GM12872 (cell line): Measurements from ENCODE around the gene GPT2.
A peak's percentile ranks its signal among the peaks of the same experiment; 100 is the strongest.

Source experiments
- TF ChIP-seq, protein P1 (sequence below): IDR thresholded peaks from 3 replicates; pipeline ENCODE4 v1.5.1; 2011; ENCODE audit warnings: low read depth, mild to moderate bottlenecking, low read length, moderate library complexity; ENCODE audit not compliant: insufficient read depth

GPT2 gene

DNA sequence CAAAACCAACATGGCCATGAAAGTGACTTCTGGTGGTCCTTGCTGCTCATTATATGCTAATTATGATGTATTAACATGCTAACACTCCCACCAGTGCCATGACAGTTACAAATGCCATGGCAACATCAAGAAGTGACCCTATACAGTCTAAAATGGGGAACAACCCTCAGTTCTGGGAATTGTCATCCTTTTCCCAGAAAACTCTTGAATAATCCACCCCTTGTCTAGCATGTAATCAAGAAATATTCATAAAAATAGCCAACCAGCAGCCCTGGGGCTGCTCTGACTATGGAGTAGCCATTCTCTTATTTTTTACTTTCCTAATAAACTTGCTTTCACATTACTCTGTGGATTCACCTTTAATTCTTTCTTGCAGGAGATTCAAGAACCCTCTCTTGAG is 53.4 kb downstream of the GPT2 start:
- TF ChIP-seq, protein P1, sequence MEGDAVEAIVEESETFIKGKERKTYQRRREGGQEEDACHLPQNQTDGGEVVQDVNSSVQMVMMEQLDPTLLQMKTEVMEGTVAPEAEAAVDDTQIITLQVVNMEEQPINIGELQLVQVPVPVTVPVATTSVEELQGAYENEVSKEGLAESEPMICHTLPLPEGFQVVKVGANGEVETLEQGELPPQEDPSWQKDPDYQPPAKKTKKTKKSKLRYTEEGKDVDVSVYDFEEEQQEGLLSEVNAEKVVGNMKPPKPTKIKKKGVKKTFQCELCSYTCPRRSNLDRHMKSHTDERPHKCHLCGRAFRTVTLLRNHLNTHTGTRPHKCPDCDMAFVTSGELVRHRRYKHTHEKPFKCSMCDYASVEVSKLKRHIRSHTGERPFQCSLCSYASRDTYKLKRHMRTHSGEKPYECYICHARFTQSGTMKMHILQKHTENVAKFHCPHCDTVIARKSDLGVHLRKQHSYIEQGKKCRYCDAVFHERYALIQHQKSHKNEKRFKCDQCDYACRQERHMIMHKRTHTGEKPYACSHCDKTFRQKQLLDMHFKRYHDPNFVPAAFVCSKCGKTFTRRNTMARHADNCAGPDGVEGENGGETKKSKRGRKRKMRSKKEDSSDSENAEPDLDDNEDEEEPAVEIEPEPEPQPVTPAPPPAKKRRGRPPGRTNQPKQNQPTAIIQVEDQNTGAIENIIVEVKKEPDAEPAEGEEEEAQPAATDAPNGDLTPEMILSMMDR: no peak

GRCh38 chr16:46947900-46948547 is 63.9 kb downstream of the GPT2 start:
- TF ChIP-seq, protein P1: peak; percentile 59

GRCh38 chr16:46948548-46949166 is 64.5 kb downstream of the GPT2 start:
- TF ChIP-seq, protein P1: no peak

DNA sequence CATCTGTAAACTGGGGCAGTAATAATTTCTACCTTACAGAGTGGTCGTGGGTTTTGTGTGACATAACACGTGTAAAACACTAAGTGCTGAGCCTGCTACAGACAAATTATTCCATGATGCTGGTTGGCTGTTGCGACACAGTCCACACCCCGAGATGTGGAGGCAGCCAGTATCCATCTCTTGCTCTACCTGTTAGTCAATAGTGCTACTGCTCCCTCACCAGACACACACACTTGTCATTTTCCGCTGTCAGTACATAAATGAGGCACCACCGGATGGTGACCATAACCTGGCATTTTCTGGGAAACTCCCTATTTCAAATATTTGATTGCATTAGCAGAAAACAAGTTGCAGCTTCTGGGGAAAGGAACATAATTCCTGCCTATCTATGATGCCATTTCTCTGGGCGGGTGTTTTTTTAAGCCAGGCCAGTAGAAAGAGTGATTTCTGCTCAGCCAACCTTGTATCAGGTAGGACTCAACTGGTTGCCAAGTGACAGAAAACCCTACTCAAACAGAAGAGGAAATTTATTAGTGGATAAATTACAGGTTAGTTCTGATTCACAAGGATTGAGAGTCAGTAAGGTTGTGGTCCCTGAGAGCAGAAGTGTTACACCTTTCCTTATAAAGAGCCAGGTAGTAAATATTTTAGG is 65.2 kb downstream of the GPT2 start:
- TF ChIP-seq, protein P1: no peak

DNA sequence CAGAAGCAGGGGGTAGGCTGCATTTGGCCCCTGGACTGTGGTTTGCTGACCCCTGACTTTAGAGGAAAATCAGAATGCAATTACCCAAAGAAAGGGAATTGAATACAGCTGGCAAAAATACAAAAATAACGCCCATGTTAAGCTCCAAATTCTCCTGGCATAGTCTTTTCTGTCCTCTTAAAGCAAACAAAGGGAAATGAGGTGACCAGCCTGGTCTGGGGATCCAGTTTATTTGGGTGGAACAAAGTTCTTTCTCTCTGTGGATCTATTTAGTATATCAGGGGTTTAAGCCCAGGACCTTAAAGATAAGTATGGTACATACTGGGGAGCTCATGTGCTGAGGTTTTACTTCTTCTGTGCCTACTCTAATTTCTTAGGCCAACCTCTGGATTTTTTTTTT is 65.8 kb downstream of the GPT2 start:
- TF ChIP-seq, protein P1: no peak

- TF ChIP-seq, protein P1: no peak
These were observed 70.4 kb downstream of the GPT2 start for GRCh38 chr16:46954562-46954961.

DNA sequence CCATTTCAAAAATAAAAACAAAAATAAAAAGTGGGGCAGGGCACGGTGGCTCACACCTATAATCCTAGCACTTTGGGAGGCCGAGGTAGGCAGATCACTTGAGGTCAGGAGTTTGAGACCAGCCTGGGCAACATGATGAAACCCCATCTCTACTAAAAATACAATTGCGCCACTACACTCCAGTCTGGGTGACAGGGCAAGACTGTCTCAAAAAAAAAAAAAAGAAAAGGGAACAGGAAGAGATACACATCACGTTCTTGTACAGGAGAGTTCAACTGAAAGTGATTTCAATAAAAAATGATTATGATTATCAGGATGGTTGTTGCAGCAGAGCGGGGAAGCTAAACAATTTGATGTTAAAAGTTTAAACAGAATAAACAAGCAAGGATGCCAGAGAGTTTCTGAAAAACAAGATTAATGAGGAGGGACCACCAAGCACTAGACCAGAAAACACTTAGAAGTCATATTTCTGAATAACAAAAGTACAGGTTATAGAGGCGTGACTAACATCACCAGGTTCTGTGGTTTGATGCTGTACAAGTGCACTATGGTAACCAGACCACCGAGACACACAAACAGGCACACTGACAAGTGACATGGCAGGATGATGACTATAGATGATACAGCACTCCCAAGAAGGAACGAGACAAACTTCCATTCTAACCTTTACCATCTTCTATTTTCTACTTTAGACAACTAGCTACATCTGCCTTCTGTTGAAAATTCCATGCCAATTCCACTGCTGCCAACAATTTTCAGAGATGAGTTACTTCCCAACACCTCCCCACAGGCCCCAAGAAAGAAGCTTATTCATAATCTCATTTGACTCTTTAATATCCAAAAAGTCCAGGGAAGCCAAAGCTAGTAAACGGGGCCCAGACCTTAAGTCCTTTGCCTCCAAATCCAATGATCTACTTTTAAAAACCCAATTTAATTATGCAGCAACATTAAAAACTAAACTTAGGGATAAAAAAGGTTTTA is 77.5 kb downstream of the GPT2 start:
- TF ChIP-seq, protein P1: no peak
